ENCODE data around the gene ARHGAP18. TPM values are rescaled to one million over a fixed set of nuclear protein-coding genes. Genes with fewer than 3 reads are reported as not detected.

The ARHGAP18 gene
- total RNA-seq, 1 donor from 2014 or later: 12.0 TPM

GRCh38 chr6:129750360-129750759 is 40.4 kb upstream of the ARHGAP18 start:
- DNase-seq (ENCODE audit: extremely low spot score, unreplicated experiment): no peak
- Mint-ChIP-seq H3K36me3 (no peaks in the 10 kb centered on the region), H3K4me3 (no peak overlapping the region), H3K27ac (no peak overlapping the region), H3K4me1 (ENCODE audit: unreplicated experiment) (peaks cover 20% of the 10 kb centered on the region), H3K9me3 (no peaks in the 10 kb centered on the region), H3K27me3 (no peaks in the 10 kb centered on the region)
- no peak for TF ChIP-seq CTCF (conservative IDR thresholded peaks at IDR 0.05)

GRCh38 chr6:129749749-129750120 is 39.8 kb upstream of the ARHGAP18 start:
- Mint-ChIP-seq H3K9me3 (no peaks in the 10 kb centered on the region), H3K36me3 (no peaks in the 10 kb centered on the region), H3K27ac (no peak overlapping the region), H3K4me1 (ENCODE audit: unreplicated experiment) (peaks cover 21% of the 10 kb centered on the region), H3K4me3 (no peak overlapping the region), H3K27me3 (no peaks in the 10 kb centered on the region)
- DNase-seq (ENCODE audit: extremely low spot score, unreplicated experiment): no peak
- TF ChIP-seq CTCF (conservative IDR thresholded peaks at IDR 0.05): no peak

- Mint-ChIP-seq H3K27ac (no peak overlapping the region), H3K9me3 (no peaks in the 10 kb centered on the region), H3K4me1 (ENCODE audit: unreplicated experiment) (peaks cover 25% of the 10 kb centered on the region), H3K36me3 (no peaks in the 10 kb centered on the region), H3K4me3 (no peak overlapping the region), H3K27me3 (no peaks in the 10 kb centered on the region)
- TF ChIP-seq CTCF (conservative IDR thresholded peaks at IDR 0.05): no peak
- DNase-seq (ENCODE audit: extremely low spot score, unreplicated experiment): no peak
Measured at GRCh38 chr6:129748901-129749748, 39.1 kb upstream of the ARHGAP18 start.

GRCh38 chr6:129748212-129748900 is 38.4 kb upstream of the ARHGAP18 start:
- peaks cover 25% of the 10 kb centered on the region for H3K4me1 Mint-ChIP-seq (ENCODE audit: unreplicated experiment)
- no peaks in the 10 kb centered on the region for H3K27me3 Mint-ChIP-seq
- H3K9me3 Mint-ChIP-seq: no peaks in the 10 kb centered on the region
- DNase-seq (ENCODE audit: extremely low spot score, unreplicated experiment): no peak
- H3K4me3 Mint-ChIP-seq: peak overlapping the region; percentile 4
- H3K36me3 Mint-ChIP-seq: no peaks in the 10 kb centered on the region
- no peak for TF ChIP-seq CTCF (conservative IDR thresholded peaks at IDR 0.05)
- peak overlapping the region; percentile 55 for H3K27ac Mint-ChIP-seq

- H3K27ac Mint-ChIP-seq: no peak overlapping the region
- TF ChIP-seq CTCF (conservative IDR thresholded peaks at IDR 0.05): no peak
- H3K4me3 Mint-ChIP-seq: no peak overlapping the region
- H3K4me1 Mint-ChIP-seq (ENCODE audit: unreplicated experiment): peaks cover 25% of the 10 kb centered on the region
- H3K27me3 Mint-ChIP-seq: no peaks in the 10 kb centered on the region
- no peaks in the 10 kb centered on the region for H3K9me3 Mint-ChIP-seq
- DNase-seq (ENCODE audit: extremely low spot score, unreplicated experiment): no peak
- no peaks in the 10 kb centered on the region for H3K36me3 Mint-ChIP-seq
Measured at GRCh38 chr6:129747588-129748112, 37.7 kb upstream of the ARHGAP18 start.
